HepG2 (cell line): ENCODE results near the gene FCER1G. TPM values are rescaled to one million over a fixed set of nuclear protein-coding genes. Genes with fewer than 3 reads are reported as not detected.

Source experiments
- AGO2 ChIP-seq: fragments of 200-400 bp; formaldehyde crosslinking; optimal IDR thresholded peaks from 2 replicates; pipeline ENCODE3; 2017; ENCODE audit warnings: mild to moderate bottlenecking, low read depth, low read length, moderate library complexity
- EZH2 ChIP-seq: conservative IDR thresholded peaks from 2 replicates; pipeline ENCODE4 v1.6.1; 2012; ENCODE audit warnings: mild to moderate bottlenecking, low read depth, low read length, moderate library complexity
- HNF4G ChIP-seq, 2 experiments: sonication (generic) in 1 of 2; formaldehyde crosslinking in 1 of 2; IDR thresholded peaks; 2 replicates each; pipeline versions ENCODE4 v1.4.0 to v1.6.1; 2011 to 2020; ENCODE audit warnings: borderline replicate concordance in 2 of 2, low read depth in 2 of 2, mild to moderate bottlenecking in 2 of 2, low read length in 1 of 2, missing genetic modification reagents in 1 of 2, moderate library complexity in 1 of 2
- HOXD1 ChIP-seq: sonication (generic); formaldehyde crosslinking; IDR thresholded peaks from 2 replicates; pipeline ENCODE4 v1.5.0; 2020; ENCODE audit warnings: missing genetic modification reagents
- IRF2 ChIP-seq: IDR thresholded peaks from 2 replicates; pipeline ENCODE4 v1.6.1; 2018; ENCODE audit warnings: missing genetic modification reagents, missing compliant biosample characterization
- MTF1 ChIP-seq: sonication (generic); formaldehyde crosslinking; IDR thresholded peaks from 2 replicates; pipeline ENCODE4 v1.5.0; 2020; ENCODE audit warnings: missing genetic modification reagents
- SRSF4 ChIP-seq: fragments of 200-400 bp; formaldehyde crosslinking; IDR thresholded peaks from one replicate; pipeline ENCODE4 v1.6.1; 2018; ENCODE audit warnings: mild to moderate bottlenecking, low read depth, low read length, moderate library complexity; ENCODE audit not compliant: poor library complexity, severe bottlenecking
- STAT5B ChIP-seq: sonication (generic); formaldehyde crosslinking; IDR thresholded peaks from 2 replicates; pipeline ENCODE4 v1.4.0; 2020; ENCODE audit warnings: missing genetic modification reagents
- U2AF1 ChIP-seq: fragments of 200-400 bp; formaldehyde crosslinking; optimal IDR thresholded peaks from 2 replicates; pipeline ENCODE3; 2017; ENCODE audit warnings: mild to moderate bottlenecking, low read depth, low read length
- ZNF101 ChIP-seq: sonication (generic); formaldehyde crosslinking; IDR thresholded peaks from 2 replicates; pipeline ENCODE4 v1.4.0; 2020; ENCODE audit warnings: mild to moderate bottlenecking, low read depth, missing genetic modification reagents, borderline replicate concordance
- ZNF501 ChIP-seq: sonication (generic); formaldehyde crosslinking; IDR thresholded peaks from 2 replicates; pipeline ENCODE4 v1.5.1; 2020; ENCODE audit warnings: mild to moderate bottlenecking, moderate library complexity, missing genetic modification reagents
- ZNF598 ChIP-seq: sonication (generic); formaldehyde crosslinking; IDR thresholded peaks from 2 replicates; pipeline ENCODE4 v1.5.1; 2020; ENCODE audit warnings: mild to moderate bottlenecking, missing genetic modification reagents, borderline replicate concordance
- polyA plus RNA-seq, 8 experiments: library from polyadenylated mRNA; depleted of rRNA in 3 of 8; stranded (reverse) in 7 of 8; unstranded in 1 of 8; fragments of >200 nt; fragmentation: Illumina TruSeq in 4 of 8; extraction: Trizol in 4 of 8; gene quantifications; 2 replicates each; pipeline versions ENCODE4 v1.2.1 to v1.2.3, GENCODE V29; 2011 to 2016; ENCODE audit warnings: low read depth in 4 of 8, missing spikeins in 1 of 8, mixed read lengths in 1 of 8; ENCODE audit not compliant: insufficient read depth in 1 of 8
- total RNA-seq, 5 experiments: library from RNA; depleted of rRNA; stranded (reverse); fragments of >200 nt; fragmentation: Illumina TruSeq; extraction: Trizol; gene quantifications; 2 replicates each; pipeline ENCODE4 v1.2.3, GENCODE V29; 2016; ENCODE audit warnings: low read depth in 1 of 5
- TF ChIP-seq, protein P1 (sequence below): sonication (generic); formaldehyde crosslinking; IDR thresholded peaks from 2 replicates; pipeline ENCODE4 v1.4.0; 2020; ENCODE audit warnings: mild to moderate bottlenecking, missing genetic modification reagents
- TF ChIP-seq, protein P2 (sequence below): sonication (generic); formaldehyde crosslinking; IDR thresholded peaks from 2 replicates; pipeline ENCODE4 v1.4.0; 2020; ENCODE audit warnings: missing genetic modification reagents, borderline replicate concordance
- TF ChIP-seq, protein P3 (sequence below): sonication (generic); formaldehyde crosslinking; IDR thresholded peaks from 2 replicates; pipeline ENCODE4 v1.8.0; 2022; ENCODE audit warnings: mild to moderate bottlenecking, missing genetic modification reagents, moderate library complexity
- TF ChIP-seq, protein P4 (sequence below): IDR thresholded peaks from 2 replicates; pipeline ENCODE4 v1.6.1; 2012; ENCODE audit warnings: low read length, improper control_type of control experiment
- TF ChIP-seq, protein P5 (sequence below): sonication (generic); formaldehyde crosslinking; IDR thresholded peaks from 2 replicates; pipeline ENCODE4 v1.5.0; 2020; ENCODE audit warnings: missing genetic modification reagents, mild to moderate bottlenecking, borderline replicate concordance
- TF ChIP-seq, protein P6 (sequence below): sonication (generic); formaldehyde crosslinking; IDR thresholded peaks from 2 replicates; pipeline ENCODE4 v1.8.0; 2023; ENCODE audit warnings: mild to moderate bottlenecking, missing genetic modification reagents

Gene FCER1G
- total and polyA plus RNA-seq, 2 of the 13 experiments (the other 11 are each of a cell fraction or from before 2014, with no cell fraction given), result 1.3 to 6.4 TPM

DNA sequence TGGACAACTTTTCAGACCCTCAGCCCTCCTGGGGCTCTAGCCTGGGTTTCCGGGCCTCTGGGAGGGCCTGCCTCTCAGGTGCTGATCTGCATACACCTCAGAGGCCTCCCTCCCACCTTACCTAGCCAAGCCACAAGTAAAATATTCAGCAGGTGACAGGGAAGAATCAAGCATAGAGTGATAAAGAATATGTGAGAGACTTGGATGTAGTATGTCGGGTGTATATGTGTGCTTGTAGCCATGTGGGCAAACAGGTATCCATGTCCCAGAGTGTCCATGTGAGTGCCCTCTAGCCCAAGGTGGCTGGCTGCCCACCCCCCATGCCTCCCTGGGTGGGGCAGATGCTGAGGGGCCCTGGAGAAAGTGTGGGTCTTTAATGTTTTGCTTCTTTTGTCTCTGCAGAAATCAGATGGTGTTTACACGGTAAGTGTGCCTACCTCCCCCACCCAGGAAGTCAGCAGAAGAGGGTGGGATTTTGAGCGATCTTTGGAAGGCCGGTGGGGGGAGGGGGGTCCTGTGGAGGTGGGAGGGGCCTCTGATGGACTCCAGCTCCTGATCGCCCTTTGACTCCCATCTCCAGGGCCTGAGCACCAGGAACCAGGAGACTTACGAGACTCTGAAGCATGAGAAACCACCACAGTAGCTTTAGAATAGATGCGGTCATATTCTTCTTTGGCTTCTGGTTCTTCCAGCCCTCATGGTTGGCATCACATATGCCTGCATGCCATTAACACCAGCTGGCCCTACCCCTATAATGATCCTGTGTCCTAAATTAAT lies 3.4 kb downstream of the FCER1G start (continued):
- TF ChIP-seq MTF1 (CRISPR knock-in tag), result no peak
- TF ChIP-seq, protein P1, sequence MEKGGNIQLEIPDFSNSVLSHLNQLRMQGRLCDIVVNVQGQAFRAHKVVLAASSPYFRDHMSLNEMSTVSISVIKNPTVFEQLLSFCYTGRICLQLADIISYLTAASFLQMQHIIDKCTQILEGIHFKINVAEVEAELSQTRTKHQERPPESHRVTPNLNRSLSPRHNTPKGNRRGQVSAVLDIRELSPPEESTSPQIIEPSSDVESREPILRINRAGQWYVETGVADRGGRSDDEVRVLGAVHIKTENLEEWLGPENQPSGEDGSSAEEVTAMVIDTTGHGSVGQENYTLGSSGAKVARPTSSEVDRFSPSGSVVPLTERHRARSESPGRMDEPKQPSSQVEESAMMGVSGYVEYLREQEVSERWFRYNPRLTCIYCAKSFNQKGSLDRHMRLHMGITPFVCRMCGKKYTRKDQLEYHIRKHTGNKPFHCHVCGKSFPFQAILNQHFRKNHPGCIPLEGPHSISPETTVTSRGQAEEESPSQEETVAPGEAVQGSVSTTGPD, result no peak
- no peak for TF ChIP-seq STAT5B (CRISPR knock-in tag)
- peak; percentile 81; the same call in 1 of the 2 replicates for TF ChIP-seq IRF2 (CRISPR knock-in tag)
- TF ChIP-seq ZNF101 (CRISPR knock-in tag), result no peak
- TF ChIP-seq, protein P2, sequence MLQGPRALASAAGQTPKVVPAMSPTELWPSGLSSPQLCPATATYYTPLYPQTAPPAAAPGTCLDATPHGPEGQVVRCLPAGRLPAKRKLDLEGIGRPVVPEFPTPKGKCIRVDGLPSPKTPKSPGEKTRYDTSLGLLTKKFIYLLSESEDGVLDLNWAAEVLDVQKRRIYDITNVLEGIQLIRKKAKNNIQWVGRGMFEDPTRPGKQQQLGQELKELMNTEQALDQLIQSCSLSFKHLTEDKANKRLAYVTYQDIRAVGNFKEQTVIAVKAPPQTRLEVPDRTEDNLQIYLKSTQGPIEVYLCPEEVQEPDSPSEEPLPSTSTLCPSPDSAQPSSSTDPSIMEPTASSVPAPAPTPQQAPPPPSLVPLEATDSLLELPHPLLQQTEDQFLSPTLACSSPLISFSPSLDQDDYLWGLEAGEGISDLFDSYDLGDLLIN (CRISPR knock-in tag), result no peak
- TF ChIP-seq HNF4G (IDR thresholded peaks at IDR 0.05; ENCODE audit: borderline replicate concordance, low read depth, low read length), result peak; percentile 93
- TF ChIP-seq HNF4G (CRISPR knock-in tag; IDR thresholded peaks at IDR 0.05; ENCODE audit: borderline replicate concordance, low read depth), result peak; percentile 79; the same call in 1 of the 2 replicates
- peak; percentile 57 for TF ChIP-seq SRSF4
- TF ChIP-seq U2AF1, result no peak
- TF ChIP-seq, protein P3, sequence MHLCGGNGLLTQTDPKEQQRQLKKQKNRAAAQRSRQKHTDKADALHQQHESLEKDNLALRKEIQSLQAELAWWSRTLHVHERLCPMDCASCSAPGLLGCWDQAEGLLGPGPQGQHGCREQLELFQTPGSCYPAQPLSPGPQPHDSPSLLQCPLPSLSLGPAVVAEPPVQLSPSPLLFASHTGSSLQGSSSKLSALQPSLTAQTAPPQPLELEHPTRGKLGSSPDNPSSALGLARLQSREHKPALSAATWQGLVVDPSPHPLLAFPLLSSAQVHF (CRISPR knock-in tag), result no peak
- TF ChIP-seq EZH2, result no peak
- TF ChIP-seq, protein P4, sequence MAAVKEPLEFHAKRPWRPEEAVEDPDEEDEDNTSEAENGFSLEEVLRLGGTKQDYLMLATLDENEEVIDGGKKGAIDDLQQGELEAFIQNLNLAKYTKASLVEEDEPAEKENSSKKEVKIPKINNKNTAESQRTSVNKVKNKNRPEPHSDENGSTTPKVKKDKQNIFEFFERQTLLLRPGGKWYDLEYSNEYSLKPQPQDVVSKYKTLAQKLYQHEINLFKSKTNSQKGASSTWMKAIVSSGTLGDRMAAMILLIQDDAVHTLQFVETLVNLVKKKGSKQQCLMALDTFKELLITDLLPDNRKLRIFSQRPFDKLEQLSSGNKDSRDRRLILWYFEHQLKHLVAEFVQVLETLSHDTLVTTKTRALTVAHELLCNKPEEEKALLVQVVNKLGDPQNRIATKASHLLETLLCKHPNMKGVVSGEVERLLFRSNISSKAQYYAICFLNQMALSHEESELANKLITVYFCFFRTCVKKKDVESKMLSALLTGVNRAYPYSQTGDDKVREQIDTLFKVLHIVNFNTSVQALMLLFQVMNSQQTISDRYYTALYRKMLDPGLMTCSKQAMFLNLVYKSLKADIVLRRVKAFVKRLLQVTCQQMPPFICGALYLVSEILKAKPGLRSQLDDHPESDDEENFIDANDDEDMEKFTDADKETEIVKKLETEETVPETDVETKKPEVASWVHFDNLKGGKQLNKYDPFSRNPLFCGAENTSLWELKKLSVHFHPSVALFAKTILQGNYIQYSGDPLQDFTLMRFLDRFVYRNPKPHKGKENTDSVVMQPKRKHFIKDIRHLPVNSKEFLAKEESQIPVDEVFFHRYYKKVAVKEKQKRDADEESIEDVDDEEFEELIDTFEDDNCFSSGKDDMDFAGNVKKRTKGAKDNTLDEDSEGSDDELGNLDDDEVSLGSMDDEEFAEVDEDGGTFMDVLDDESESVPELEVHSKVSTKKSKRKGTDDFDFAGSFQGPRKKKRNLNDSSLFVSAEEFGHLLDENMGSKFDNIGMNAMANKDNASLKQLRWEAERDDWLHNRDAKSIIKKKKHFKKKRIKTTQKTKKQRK, result no peak
- TF ChIP-seq ZNF501 (CRISPR knock-in tag), result no peak
- TF ChIP-seq, protein P5, sequence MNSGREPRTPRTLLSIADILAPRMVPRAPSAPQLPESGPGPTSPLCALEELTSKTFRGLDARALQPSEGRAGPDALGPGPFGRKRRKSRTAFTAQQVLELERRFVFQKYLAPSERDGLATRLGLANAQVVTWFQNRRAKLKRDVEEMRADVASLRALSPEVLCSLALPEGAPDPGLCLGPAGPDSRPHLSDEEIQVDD, result no peak
- TF ChIP-seq AGO2, result peak; percentile 89
- TF ChIP-seq ZNF598, result no peak
- no peak for TF ChIP-seq HOXD1 (CRISPR knock-in tag)
- TF ChIP-seq, protein P6, sequence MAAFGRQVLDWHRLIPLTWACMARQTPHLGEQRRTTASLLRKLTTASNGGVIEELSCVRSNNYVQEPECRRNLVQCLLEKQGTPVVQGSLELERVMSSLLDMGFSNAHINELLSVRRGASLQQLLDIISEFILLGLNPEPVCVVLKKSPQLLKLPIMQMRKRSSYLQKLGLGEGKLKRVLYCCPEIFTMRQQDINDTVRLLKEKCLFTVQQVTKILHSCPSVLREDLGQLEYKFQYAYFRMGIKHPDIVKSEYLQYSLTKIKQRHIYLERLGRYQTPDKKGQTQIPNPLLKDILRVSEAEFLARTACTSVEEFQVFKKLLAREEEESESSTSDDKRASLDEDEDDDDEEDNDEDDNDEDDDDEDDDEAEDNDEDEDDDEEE (CRISPR knock-in tag), result no peak
